Smooth muscle cell (in vitro differentiated cells): Measurements from ENCODE around the gene ATG5. TPM values are rescaled to one million over a fixed set of nuclear protein-coding genes. Genes with fewer than 3 reads are reported as not detected.

Source experiments
- DNase-seq: peaks from one replicate; lab custom pipeline; 2025; ENCODE audit not compliant: unreplicated experiment; lab: John Stamatoyannopoulos, UW
- H2AFZ ChIP-seq: fragments of 200-600 bp; sonication (generic); 2 replicates; pipeline ENCODE4 v1.6.0; 2016; ENCODE audit warnings: antibody characterized with exemption, low read depth, mild to moderate bottlenecking
- H3F3A ChIP-seq: fragments of 200-600 bp; sonication (generic); 2 replicates; pipeline ENCODE4 v1.6.0; 2017; ENCODE audit warnings: antibody characterized with exemption, low read depth
- H3K27ac ChIP-seq: fragments of 200-600 bp; sonication (generic); 2 replicates; pipeline ENCODE4 v1.5.1; 2016; ENCODE audit warnings: low read depth, mild to moderate bottlenecking
- H3K27me3 ChIP-seq: fragments of 200-600 bp; sonication (generic); 2 replicates; pipeline ENCODE4 v1.6.1; 2016; ENCODE audit warnings: low read depth, mild to moderate bottlenecking
- H3K36me3 ChIP-seq: fragments of 200-600 bp; sonication (generic); 2 replicates; pipeline ENCODE4 v1.5.1; 2016; ENCODE audit warnings: low read depth
- H3K4me1 ChIP-seq: fragments of 200-600 bp; sonication (generic); 2 replicates; pipeline ENCODE4 v1.5.1; 2016; ENCODE audit warnings: low read depth
- H3K4me2 ChIP-seq: fragments of 200-600 bp; sonication (generic); 2 replicates; pipeline ENCODE4 v1.6.0; 2016; ENCODE audit warnings: mild to moderate bottlenecking
- H3K4me3 ChIP-seq: fragments of 200-600 bp; sonication (generic); 2 replicates; pipeline ENCODE4 v1.5.1; 2016; ENCODE audit warnings: mild to moderate bottlenecking
- H3K79me2 ChIP-seq: fragments of 200-600 bp; sonication (generic); 2 replicates; pipeline ENCODE4 v1.6.0; 2016; ENCODE audit warnings: low read depth, mild to moderate bottlenecking
- H3K9ac ChIP-seq: fragments of 200-600 bp; sonication (generic); 2 replicates; pipeline ENCODE4 v1.6.0; 2016; ENCODE audit warnings: low read depth
- H3K9me3 ChIP-seq: fragments of 200-600 bp; sonication (generic); replicated peaks from 2 replicates; pipeline ENCODE4 v1.5.1; 2016; ENCODE audit warnings: low read depth
- H4K20me1 ChIP-seq: fragments of 200-600 bp; sonication (generic); 2 replicates; pipeline ENCODE4 v1.6.0; 2016; ENCODE audit warnings: low read depth
- WGBS: methylation state at CpG from one replicate; pipeline ENCODE4 v1.1.7; 2016; ENCODE audit warnings: low lambda C conversion rate; 5-methylcytosine and 5-hydroxymethylcytosine counted together
- polyA plus RNA-seq: library from polyadenylated mRNA; unstranded; fragments of >200 nt; fragmentation: Nextera tagmentation; extraction: Ambion mirVana; gene quantifications from 2 replicates; pipeline ENCODE4 v1.2.1, GENCODE V29; 2016
- total RNA-seq: library from RNA; depleted of rRNA; stranded (reverse); fragments of >200 nt; gene quantifications from 2 replicates; pipeline ENCODE4 v1.2.3, GENCODE V29; 2014
- TF ChIP-seq, protein P1 (sequence below): fragments of 200-600 bp; sonication (generic); IDR thresholded peaks from 2 replicates; pipeline ENCODE4 v1.5.1; 2017; ENCODE audit warnings: borderline replicate concordance, mild to moderate bottlenecking, antibody characterized with exemption; ENCODE audit not compliant: insufficient read depth, poor library complexity, severe bottlenecking

The ATG5 gene
- total and polyA plus RNA-seq, 2 experiments from 2014 or later: 33.7 to 34.4 TPM

- Histone ChIP-seq H3K9ac (no peak overlapping the region), H3K4me2 (no peak overlapping the region), H2AFZ (no peak overlapping the region), H3K36me3 (no peaks in the 10 kb centered on the region), H3K4me1 (peaks cover 4% of the 10 kb centered on the region), H3K79me2 (peaks cover 29% of the 10 kb centered on the region), H3K4me3 (no peak overlapping the region), H3K27ac (no peak overlapping the region), H3K9me3 (no peaks in the 10 kb centered on the region), H3F3A (no peaks in the 10 kb centered on the region), H4K20me1 (peaks cover 30% of the 10 kb centered on the region), H3K27me3 (no peaks in the 10 kb centered on the region)
- no peak for DNase-seq
- WGBS: 88% methylated on average over 2 of the region's 2 CpGs
- TF ChIP-seq, protein P1, sequence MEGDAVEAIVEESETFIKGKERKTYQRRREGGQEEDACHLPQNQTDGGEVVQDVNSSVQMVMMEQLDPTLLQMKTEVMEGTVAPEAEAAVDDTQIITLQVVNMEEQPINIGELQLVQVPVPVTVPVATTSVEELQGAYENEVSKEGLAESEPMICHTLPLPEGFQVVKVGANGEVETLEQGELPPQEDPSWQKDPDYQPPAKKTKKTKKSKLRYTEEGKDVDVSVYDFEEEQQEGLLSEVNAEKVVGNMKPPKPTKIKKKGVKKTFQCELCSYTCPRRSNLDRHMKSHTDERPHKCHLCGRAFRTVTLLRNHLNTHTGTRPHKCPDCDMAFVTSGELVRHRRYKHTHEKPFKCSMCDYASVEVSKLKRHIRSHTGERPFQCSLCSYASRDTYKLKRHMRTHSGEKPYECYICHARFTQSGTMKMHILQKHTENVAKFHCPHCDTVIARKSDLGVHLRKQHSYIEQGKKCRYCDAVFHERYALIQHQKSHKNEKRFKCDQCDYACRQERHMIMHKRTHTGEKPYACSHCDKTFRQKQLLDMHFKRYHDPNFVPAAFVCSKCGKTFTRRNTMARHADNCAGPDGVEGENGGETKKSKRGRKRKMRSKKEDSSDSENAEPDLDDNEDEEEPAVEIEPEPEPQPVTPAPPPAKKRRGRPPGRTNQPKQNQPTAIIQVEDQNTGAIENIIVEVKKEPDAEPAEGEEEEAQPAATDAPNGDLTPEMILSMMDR: no peak
These were observed 43.9 kb downstream of the ATG5 start for GRCh38 chr6:106281661-106282060.

DNA sequence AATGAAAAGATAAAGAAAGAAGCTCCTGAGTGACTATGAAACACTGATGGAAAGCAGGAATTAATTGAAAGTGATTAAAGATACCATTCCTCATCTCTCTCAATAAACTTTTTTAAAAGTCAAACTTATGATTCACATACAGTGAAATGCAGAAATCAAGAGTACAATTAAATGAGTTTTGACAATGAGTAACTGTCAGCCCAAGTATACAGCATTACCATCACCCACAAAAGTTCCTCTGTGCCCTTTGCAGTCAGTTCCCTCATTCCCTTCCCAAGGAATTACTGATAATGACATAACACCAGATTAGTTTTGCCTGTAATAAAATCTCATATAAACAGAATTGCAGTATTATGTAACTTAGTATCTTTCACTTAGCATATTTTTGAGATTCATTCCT lies 44.5 kb downstream of the ATG5 start:
- Histone ChIP-seq H3K27ac (no peak overlapping the region), H2AFZ (no peak overlapping the region), H3K36me3 (no peaks in the 10 kb centered on the region), H3K79me2 (peaks cover 23% of the 10 kb centered on the region), H3K4me2 (no peak overlapping the region), H3F3A (no peaks in the 10 kb centered on the region), H3K4me1 (peaks cover 4% of the 10 kb centered on the region), H3K9me3 (no peaks in the 10 kb centered on the region), H3K4me3 (no peak overlapping the region), H3K27me3 (no peaks in the 10 kb centered on the region), H4K20me1 (peaks cover 26% of the 10 kb centered on the region), H3K9ac (no peak overlapping the region)
- TF ChIP-seq, protein P1: no peak
- DNase-seq: no peak

DNA sequence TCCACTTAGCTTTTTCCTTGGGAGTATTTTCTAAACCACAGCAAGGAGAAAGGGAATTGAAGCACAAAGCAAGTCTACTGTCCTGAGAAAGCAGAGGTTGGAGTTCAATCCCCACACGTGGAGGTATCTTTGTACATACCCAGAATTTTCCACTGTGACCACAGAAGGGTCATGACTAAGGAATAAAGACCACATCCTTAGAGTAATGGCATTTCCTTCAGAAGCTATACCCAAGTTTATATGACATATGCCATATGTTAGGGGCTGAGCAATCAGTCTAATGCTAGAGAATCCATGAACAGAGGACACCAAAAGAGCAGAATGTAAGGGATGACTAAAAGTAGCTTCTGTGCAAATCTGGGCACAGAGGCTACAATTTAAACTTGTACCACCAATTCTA lies 46.4 kb downstream of the ATG5 start:
- no peaks in the 10 kb centered on the region for H3K9me3 ChIP-seq
- H3F3A ChIP-seq: no peaks in the 10 kb centered on the region
- TF ChIP-seq, protein P1: no peak
- no peak for DNase-seq
- 44% methylated on average over 1 of the region's 1 CpG for WGBS
- H3K9ac ChIP-seq: no peak overlapping the region
- no peaks in the 10 kb centered on the region for H3K36me3 ChIP-seq
- no peak overlapping the region for H3K4me3 ChIP-seq
- H3K27ac ChIP-seq: peak overlapping the region; percentile 34
- H3K4me1 ChIP-seq: peaks cover 12% of the 10 kb centered on the region
- peaks cover 22% of the 10 kb centered on the region for H4K20me1 ChIP-seq
- no peak overlapping the region for H2AFZ ChIP-seq
- H3K4me2 ChIP-seq: peak overlapping the region; percentile 4
- peaks cover 26% of the 10 kb centered on the region for H3K79me2 ChIP-seq
- no peaks in the 10 kb centered on the region for H3K27me3 ChIP-seq

DNA sequence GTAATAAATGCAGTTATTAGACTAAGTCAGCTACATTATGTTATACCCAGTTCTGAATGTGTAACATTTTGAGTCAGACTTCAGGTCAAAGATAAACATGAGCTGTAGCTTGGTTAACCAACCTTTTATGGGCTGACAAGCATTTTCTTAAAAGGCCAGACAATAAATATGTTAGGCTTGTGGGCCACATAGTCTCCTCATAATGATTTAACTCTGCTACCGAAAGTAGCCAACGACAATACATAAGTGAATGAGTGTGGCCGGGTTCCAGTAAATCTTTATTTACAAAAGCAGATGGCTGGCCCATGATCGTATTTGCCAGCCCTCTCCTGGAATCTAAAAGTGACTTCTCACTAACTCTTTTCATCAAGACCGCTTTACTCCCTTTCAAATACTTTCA lies 49.9 kb downstream of the ATG5 start:
- H3K36me3 ChIP-seq: no peaks in the 10 kb centered on the region
- H3K9me3 ChIP-seq: no peaks in the 10 kb centered on the region
- TF ChIP-seq, protein P1: no peak
- 34% methylated on average over 5 of the region's 5 CpGs for WGBS
- peak overlapping the region; percentile 25 for H3K27ac ChIP-seq
- H3K79me2 ChIP-seq: peaks cover 33% of the 10 kb centered on the region
- H3K4me3 ChIP-seq: no peak overlapping the region
- no peak overlapping the region for H3K9ac ChIP-seq
- peak overlapping the region; percentile 48 for H3K4me2 ChIP-seq
- no peak for DNase-seq
- no peaks in the 10 kb centered on the region for H3K27me3 ChIP-seq
- peaks cover 12% of the 10 kb centered on the region for H3K4me1 ChIP-seq
- H4K20me1 ChIP-seq: peaks cover 34% of the 10 kb centered on the region
- H2AFZ ChIP-seq: no peak overlapping the region
- no peaks in the 10 kb centered on the region for H3F3A ChIP-seq
